Hepatocyte (in vitro differentiated cells): Measurements from ENCODE around the gene KRTAP21-2. TPM values are rescaled to one million over a fixed set of nuclear protein-coding genes. Genes with fewer than 3 reads are reported as not detected.

ENCODE experiments used
- DNase-seq: peaks from one replicate; pipeline ENCODE4 v3.0.0-alpha.2; 2016; ENCODE audit warnings: low spot score
- H2AFZ ChIP-seq: fragments of 200-600 bp; sonication (generic); 2 replicates; pipeline ENCODE4 v1.6.0; 2016; ENCODE audit warnings: antibody characterized with exemption, mild to moderate bottlenecking
- H3K27ac ChIP-seq: fragments of 200-600 bp; sonication (generic); 2 replicates; pipeline ENCODE4 v1.5.1; 2016; ENCODE audit warnings: mild to moderate bottlenecking
- H3K27me3 ChIP-seq: fragments of 200-600 bp; sonication (generic); 2 replicates; pipeline ENCODE4 v1.6.1; 2016
- H3K36me3 ChIP-seq: fragments of 200-600 bp; sonication (generic); replicated peaks from 2 replicates; pipeline ENCODE4 v1.5.1; 2016; ENCODE audit warnings: low read depth; ENCODE audit not compliant: insufficient read depth
- H3K4me1 ChIP-seq: fragments of 200-600 bp; sonication (generic); 2 replicates; pipeline ENCODE4 v1.5.1; 2016; ENCODE audit warnings: mild to moderate bottlenecking, moderate library complexity; ENCODE audit not compliant: insufficient read depth
- H3K4me2 ChIP-seq: fragments of 200-600 bp; sonication (generic); 2 replicates; pipeline ENCODE4 v1.6.0; 2016
- H3K4me3 ChIP-seq: fragments of 200-600 bp; sonication (generic); 2 replicates; pipeline ENCODE4 v1.5.1; 2016; ENCODE audit warnings: mild to moderate bottlenecking
- H3K79me2 ChIP-seq: fragments of 200-600 bp; sonication (generic); 2 replicates; pipeline ENCODE4 v1.6.0; 2017; ENCODE audit warnings: mild to moderate bottlenecking
- H3K9me2 ChIP-seq: fragments of 200-600 bp; sonication (generic); replicated peaks from 2 replicates; pipeline ENCODE4 v1.6.0; 2017; ENCODE audit warnings: mild to moderate bottlenecking; ENCODE audit not compliant: insufficient read depth
- H3K9me3 ChIP-seq: fragments of 200-600 bp; sonication (generic); 2 replicates; pipeline ENCODE4 v1.5.1; 2016; ENCODE audit warnings: low read depth, mild to moderate bottlenecking
- H4K20me1 ChIP-seq: fragments of 200-600 bp; sonication (generic); 2 replicates; pipeline ENCODE4 v1.6.0; 2016; ENCODE audit warnings: mild to moderate bottlenecking; ENCODE audit not compliant: insufficient read depth, poor library complexity, severe bottlenecking
- EZH2 ChIP-seq: fragments of 200-600 bp; sonication (generic); IDR thresholded peaks from 2 replicates; pipeline ENCODE4 v1.6.1; 2016; ENCODE audit warnings: antibody characterized with exemption, mild to moderate bottlenecking, borderline replicate concordance
- EZH2phosphoT487 ChIP-seq: fragments of 200-600 bp; sonication (generic); IDR thresholded peaks from one replicate; pipeline ENCODE4 v1.6.1; 2018; ENCODE audit warnings: antibody characterized with exemption, mild to moderate bottlenecking, low read depth, moderate library complexity; ENCODE audit not compliant: unreplicated experiment, severe bottlenecking
- WGBS: methylation state at CpG from one replicate; pipeline ENCODE4 v1.1.6; 2016; ENCODE audit warnings: low lambda C conversion rate; ENCODE audit errors: missing lambda C conversion rate; 5-methylcytosine and 5-hydroxymethylcytosine counted together
- polyA plus RNA-seq: library from polyadenylated mRNA; unstranded; fragments of >200 nt; fragmentation: Nextera tagmentation; extraction: Ambion mirVana; gene quantifications from 2 replicates; pipeline ENCODE4 v1.2.1, GENCODE V29; 2016
- total RNA-seq: library from RNA; depleted of rRNA; stranded (reverse); fragments of >200 nt; gene quantifications from 2 replicates; pipeline ENCODE4 v1.2.3, GENCODE V29; 2014
- TF ChIP-seq, protein P1 (sequence below): fragments of 200-600 bp; sonication (generic); IDR thresholded peaks from 2 replicates; pipeline ENCODE4 v1.5.1; 2016; ENCODE audit warnings: antibody characterized with exemption, mild to moderate bottlenecking; ENCODE audit not compliant: poor library complexity

KRTAP21-2 gene
- total RNA-seq: not detected in 2 replicates
- polyA plus RNA-seq: not detected in 2 replicates

DNA sequence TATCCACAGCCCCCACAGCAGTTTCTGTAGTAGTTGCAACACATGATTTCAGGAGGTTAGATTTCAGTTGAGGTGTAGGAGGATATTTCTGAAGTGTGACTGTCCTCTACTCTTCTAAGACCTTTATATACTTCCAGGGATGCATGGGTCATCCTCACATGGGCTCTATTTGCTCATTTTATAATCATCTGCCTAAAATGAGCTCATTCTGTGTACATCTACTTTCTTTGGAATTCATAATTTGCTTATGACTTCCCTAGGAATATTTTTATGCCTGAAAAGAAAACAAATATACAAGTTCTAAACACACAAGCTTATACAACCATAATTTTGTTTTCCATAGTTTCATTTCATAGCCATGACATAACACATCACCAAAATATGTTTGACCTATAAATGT, at the start of gene KRTAP21-2:
TSS of gene KRTAP21-2 (minus strand) at position 101 of the 400 bp plus-strand sequence. CDS start at position 44, 57 bp downstream.
- no peak within 1 kb of the TSS for H3K4me3 ChIP-seq
- TF ChIP-seq EZH2phosphoT487 (no peak), EZH2 (no peak)
- TF ChIP-seq, protein P1, sequence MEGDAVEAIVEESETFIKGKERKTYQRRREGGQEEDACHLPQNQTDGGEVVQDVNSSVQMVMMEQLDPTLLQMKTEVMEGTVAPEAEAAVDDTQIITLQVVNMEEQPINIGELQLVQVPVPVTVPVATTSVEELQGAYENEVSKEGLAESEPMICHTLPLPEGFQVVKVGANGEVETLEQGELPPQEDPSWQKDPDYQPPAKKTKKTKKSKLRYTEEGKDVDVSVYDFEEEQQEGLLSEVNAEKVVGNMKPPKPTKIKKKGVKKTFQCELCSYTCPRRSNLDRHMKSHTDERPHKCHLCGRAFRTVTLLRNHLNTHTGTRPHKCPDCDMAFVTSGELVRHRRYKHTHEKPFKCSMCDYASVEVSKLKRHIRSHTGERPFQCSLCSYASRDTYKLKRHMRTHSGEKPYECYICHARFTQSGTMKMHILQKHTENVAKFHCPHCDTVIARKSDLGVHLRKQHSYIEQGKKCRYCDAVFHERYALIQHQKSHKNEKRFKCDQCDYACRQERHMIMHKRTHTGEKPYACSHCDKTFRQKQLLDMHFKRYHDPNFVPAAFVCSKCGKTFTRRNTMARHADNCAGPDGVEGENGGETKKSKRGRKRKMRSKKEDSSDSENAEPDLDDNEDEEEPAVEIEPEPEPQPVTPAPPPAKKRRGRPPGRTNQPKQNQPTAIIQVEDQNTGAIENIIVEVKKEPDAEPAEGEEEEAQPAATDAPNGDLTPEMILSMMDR: no peak
- no peak within 1 kb of the TSS for H2AFZ ChIP-seq
- no peak within 1 kb of the TSS for H3K27ac ChIP-seq
- H3K9me3 ChIP-seq: no peaks in the 10 kb centered on the region
- no peaks in the 10 kb centered on the region for H3K27me3 ChIP-seq
- no peak for DNase-seq
- H3K79me2 ChIP-seq: no peaks in the 10 kb centered on the region
- H3K9me2 ChIP-seq: no peaks in the 10 kb centered on the region
- H4K20me1 ChIP-seq: no peaks in the 10 kb centered on the region
- no peaks in the 10 kb centered on the region for H3K36me3 ChIP-seq
- H3K4me1 ChIP-seq: no peaks in the 10 kb centered on the region
- H3K4me2 ChIP-seq: no peak within 1 kb of the TSS

DNA sequence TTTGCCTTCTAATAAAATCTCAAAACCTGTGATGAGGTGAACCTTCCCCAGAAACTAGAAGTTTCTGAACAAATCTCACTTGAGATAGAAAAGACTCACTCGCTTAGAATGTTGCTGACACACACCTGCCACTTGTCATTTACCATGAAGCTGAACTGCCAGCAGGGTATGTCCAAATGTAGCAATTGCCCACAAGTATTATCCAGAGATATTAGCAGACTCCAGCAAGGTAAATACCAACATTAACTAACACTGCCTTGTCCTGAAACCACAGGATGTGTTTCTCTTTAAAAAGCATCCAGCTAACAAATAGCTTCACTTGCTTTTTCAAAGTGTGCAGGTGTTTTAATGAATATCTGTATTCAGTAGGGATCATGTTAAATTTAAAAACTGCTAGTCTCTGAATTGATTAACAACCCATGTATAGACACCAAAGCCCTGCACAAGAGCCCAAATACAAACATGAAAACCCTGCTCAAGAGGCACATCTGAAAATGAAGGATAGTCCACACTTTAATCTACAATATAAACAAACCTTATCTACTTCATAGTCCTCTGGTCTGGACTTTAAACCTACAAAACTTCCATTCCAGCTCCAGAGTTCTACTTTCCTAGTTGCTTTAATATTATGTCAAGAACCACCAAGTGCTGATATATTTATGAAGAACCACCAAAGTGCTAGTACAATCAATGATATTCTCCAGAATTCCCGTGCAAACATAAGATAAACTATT, 46.7 kb upstream of the KRTAP21-2 start:
- H3K27me3 ChIP-seq: no peaks in the 10 kb centered on the region
- H2AFZ ChIP-seq: peak overlapping the region; percentile 18
- H3K4me3 ChIP-seq: no peak overlapping the region
- H3K4me2 ChIP-seq: peak overlapping the region; percentile 57
- no peaks in the 10 kb centered on the region for H3K9me3 ChIP-seq
- peak overlapping the region; percentile 28 for H3K27ac ChIP-seq
- H3K79me2 ChIP-seq: no peaks in the 10 kb centered on the region
- peaks cover 10% of the 10 kb centered on the region for H3K4me1 ChIP-seq
- H3K36me3 ChIP-seq: no peaks in the 10 kb centered on the region
- DNase-seq: peak; percentile 5
- no peaks in the 10 kb centered on the region for H3K9me2 ChIP-seq
- WGBS: 47% methylated on average over 2 of the region's 2 CpGs
- no peaks in the 10 kb centered on the region for H4K20me1 ChIP-seq
- TF ChIP-seq EZH2phosphoT487 (no peak), EZH2 (no peak)
- TF ChIP-seq, protein P1: no peak

DNA sequence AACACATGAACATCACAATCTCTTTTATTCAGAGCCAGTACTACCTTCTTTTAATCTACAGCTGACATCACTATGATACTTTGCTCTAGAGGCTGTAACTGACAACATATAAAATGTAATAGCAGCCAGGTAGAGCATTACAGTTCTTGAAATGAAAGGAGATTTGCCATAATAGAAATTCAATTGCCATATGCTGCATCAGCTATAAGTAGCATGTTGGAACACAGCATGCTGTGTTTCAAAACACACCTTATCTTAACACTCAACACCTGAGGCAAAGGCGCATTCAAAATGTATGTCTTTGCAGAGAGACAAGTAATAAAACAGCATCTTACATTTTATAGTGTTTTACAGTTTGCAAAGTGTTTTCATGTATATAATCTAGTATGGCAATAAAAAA, 32.2 kb upstream of the KRTAP21-2 start:
- TF ChIP-seq EZH2 (no peak), EZH2phosphoT487 (no peak)
- TF ChIP-seq, protein P1: no peak
- H3K27me3 ChIP-seq: no peaks in the 10 kb centered on the region
- no peak overlapping the region for H3K27ac ChIP-seq
- no peak overlapping the region for H2AFZ ChIP-seq
- H3K9me3 ChIP-seq: no peaks in the 10 kb centered on the region
- 78% methylated on average over 1 of the region's 1 CpG for WGBS
- H4K20me1 ChIP-seq: no peaks in the 10 kb centered on the region
- no peaks in the 10 kb centered on the region for H3K9me2 ChIP-seq
- no peaks in the 10 kb centered on the region for H3K4me1 ChIP-seq
- no peak overlapping the region for H3K4me2 ChIP-seq
- H3K4me3 ChIP-seq: no peak overlapping the region
- no peak for DNase-seq
- H3K36me3 ChIP-seq: no peaks in the 10 kb centered on the region
- no peaks in the 10 kb centered on the region for H3K79me2 ChIP-seq
